Measurements from ENCODE around the gene SNX10.

DNA sequence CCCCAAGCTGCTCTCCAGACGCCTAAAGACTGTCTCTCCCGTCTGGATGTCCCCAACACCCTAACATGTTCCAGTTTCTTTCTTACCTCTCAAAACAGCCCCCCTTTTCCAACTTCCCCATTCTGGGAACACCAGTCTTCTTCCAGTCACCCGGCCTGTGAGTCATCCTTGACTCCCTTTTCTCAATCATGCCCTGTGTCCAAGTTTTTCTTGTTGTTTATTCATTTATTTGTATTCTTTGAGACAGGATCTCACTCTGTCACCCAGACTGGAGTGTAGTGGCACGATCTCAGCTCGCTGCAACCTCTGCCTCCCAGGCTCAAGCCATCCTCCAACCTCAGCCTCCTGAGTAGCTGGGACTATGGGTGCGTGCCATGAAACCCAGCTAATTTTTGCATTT, 15.6 kb downstream of the SNX10 start:
- TF ChIP-seq, protein P1, sequence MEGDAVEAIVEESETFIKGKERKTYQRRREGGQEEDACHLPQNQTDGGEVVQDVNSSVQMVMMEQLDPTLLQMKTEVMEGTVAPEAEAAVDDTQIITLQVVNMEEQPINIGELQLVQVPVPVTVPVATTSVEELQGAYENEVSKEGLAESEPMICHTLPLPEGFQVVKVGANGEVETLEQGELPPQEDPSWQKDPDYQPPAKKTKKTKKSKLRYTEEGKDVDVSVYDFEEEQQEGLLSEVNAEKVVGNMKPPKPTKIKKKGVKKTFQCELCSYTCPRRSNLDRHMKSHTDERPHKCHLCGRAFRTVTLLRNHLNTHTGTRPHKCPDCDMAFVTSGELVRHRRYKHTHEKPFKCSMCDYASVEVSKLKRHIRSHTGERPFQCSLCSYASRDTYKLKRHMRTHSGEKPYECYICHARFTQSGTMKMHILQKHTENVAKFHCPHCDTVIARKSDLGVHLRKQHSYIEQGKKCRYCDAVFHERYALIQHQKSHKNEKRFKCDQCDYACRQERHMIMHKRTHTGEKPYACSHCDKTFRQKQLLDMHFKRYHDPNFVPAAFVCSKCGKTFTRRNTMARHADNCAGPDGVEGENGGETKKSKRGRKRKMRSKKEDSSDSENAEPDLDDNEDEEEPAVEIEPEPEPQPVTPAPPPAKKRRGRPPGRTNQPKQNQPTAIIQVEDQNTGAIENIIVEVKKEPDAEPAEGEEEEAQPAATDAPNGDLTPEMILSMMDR (IDR thresholded peaks at IDR 0.05), result no peak
- no peak for TF ChIP-seq POLR2A (IDR thresholded peaks at IDR 0.05)

Measured in body of pancreas (tissue), 4 donors.